ENCODE measurements around the gene VPS13D. TPM values are rescaled to one million over a fixed set of nuclear protein-coding genes. Genes with fewer than 3 reads are reported as not detected.
A peak's percentile ranks its signal among the peaks of the same experiment; 100 is the strongest.

The VPS13D gene
- total RNA-seq, 1 donor from 2014 or later: 28.3 TPM

GRCh38 chr1:12553963-12554362 is 324.1 kb downstream of the VPS13D start:
- H3K27me3 ChIP-seq: no peaks in the 10 kb centered on the region
- H3K36me3 ChIP-seq: no peaks in the 10 kb centered on the region
- TF ChIP-seq CTCF (IDR thresholded peaks at IDR 0.05): no peak
- H3K27ac ChIP-seq: peak overlapping the region; percentile 85 to 91
- intact Hi-C loops (cut with DNase I): no loop called here
- peaks cover 20 to 60% of the 10 kb centered on the region in 2 donors for H3K4me1 ChIP-seq
- no peak for DNase-seq (ENCODE audit: low spot score in 2 of 2)
- no peaks in the 10 kb centered on the region for H3K9me3 ChIP-seq
- H3K4me3 ChIP-seq: no peak overlapping the region

GRCh38 chr1:12554521-12555305 is 324.9 kb downstream of the VPS13D start:
- no peaks in the 10 kb centered on the region for H3K9me3 ChIP-seq
- H3K27me3 ChIP-seq: no peaks in the 10 kb centered on the region
- DNase-seq (ENCODE audit: low spot score in 2 of 2): no peak
- H3K36me3 ChIP-seq: no peaks in the 10 kb centered on the region
- peak overlapping the region; percentile 85 to 91 for H3K27ac ChIP-seq
- intact Hi-C loops (cut with DNase I): no loop called here
- H3K4me1 ChIP-seq: peaks cover 16 to 52% of the 10 kb centered on the region in 2 donors
- H3K4me3 ChIP-seq: no peak overlapping the region
- no peak for TF ChIP-seq CTCF (IDR thresholded peaks at IDR 0.05)

- Histone ChIP-seq H3K4me3 (no peak overlapping the region), H3K27me3 (no peaks in the 10 kb centered on the region), H3K36me3 (no peaks in the 10 kb centered on the region), H3K27ac (peak overlapping the region; percentile 85 to 91), H3K9me3 (no peaks in the 10 kb centered on the region), H3K4me1 (peaks cover 16 to 46% of the 10 kb centered on the region in 2 donors)
- no peak for DNase-seq (ENCODE audit: low spot score in 2 of 2)
- no peak for TF ChIP-seq CTCF (IDR thresholded peaks at IDR 0.05)
- intact Hi-C loops (cut with DNase I): loop anchor here (2.0 kb wide), 1 partner anchor 41 kb away; no protein-coding TSS in a partner anchor
Measured at GRCh38 chr1:12555411-12556367, 325.9 kb downstream of the VPS13D start.

- Histone ChIP-seq H3K4me3 (no peak overlapping the region), H3K4me1 (peaks cover 16 to 46% of the 10 kb centered on the region in 2 donors), H3K27me3 (no peaks in the 10 kb centered on the region), H3K36me3 (no peaks in the 10 kb centered on the region), H3K27ac (peak overlapping the region; percentile 85 to 91), H3K9me3 (no peaks in the 10 kb centered on the region)
- intact Hi-C loops (cut with DNase I): loop anchor here (2.0 kb wide), 1 partner anchor 40 kb away; no protein-coding TSS in a partner anchor
- peak in 1 of 2 donors; percentile 83 for DNase-seq (ENCODE audit: low spot score in 2 of 2)
- TF ChIP-seq CTCF (IDR thresholded peaks at IDR 0.05): no peak
Measured at GRCh38 chr1:12556368-12556930, 326.6 kb downstream of the VPS13D start.
